Measurements from ENCODE around the gene RAB11FIP4.

DNA sequence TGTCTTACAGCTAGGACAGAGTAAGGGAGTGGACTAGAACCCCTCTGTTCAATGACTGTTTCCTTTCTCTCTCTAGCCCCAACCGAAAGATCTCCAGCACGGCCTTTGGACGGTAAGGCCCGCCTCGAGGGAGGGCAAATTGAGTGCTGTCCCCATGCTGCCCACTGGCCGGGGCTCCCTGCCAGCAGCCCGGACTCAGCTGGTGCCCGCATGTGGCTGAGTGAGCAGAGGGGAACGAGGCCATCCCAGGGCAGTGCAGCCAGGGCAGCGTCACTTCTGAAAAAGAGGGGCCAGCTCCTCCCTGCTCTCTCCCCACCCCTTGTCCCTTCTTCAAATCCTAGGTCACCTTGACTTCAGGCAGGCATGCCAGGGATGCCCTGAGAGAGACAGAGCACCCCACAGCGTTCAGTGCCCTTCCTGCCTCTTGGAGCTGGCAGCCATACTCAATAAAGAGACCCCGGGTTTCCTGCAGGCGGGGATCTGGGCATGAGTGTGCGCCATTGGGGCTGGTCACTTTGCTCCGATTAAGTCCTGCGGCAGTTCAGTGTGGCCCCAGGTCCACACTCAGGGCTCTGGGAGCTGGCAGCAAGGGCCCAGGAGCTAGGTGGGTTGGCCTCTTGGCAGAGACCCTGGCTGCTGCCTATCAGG lies 130.9 kb downstream of the RAB11FIP4 start:
- TF ChIP-seq POLR2AphosphoS5 (IDR thresholded peaks at IDR 0.05) (no peak), POLR2A (IDR thresholded peaks at IDR 0.05) (no peak), EP300 (IDR thresholded peaks at IDR 0.05) (no peak)
- TF ChIP-seq, protein P1, sequence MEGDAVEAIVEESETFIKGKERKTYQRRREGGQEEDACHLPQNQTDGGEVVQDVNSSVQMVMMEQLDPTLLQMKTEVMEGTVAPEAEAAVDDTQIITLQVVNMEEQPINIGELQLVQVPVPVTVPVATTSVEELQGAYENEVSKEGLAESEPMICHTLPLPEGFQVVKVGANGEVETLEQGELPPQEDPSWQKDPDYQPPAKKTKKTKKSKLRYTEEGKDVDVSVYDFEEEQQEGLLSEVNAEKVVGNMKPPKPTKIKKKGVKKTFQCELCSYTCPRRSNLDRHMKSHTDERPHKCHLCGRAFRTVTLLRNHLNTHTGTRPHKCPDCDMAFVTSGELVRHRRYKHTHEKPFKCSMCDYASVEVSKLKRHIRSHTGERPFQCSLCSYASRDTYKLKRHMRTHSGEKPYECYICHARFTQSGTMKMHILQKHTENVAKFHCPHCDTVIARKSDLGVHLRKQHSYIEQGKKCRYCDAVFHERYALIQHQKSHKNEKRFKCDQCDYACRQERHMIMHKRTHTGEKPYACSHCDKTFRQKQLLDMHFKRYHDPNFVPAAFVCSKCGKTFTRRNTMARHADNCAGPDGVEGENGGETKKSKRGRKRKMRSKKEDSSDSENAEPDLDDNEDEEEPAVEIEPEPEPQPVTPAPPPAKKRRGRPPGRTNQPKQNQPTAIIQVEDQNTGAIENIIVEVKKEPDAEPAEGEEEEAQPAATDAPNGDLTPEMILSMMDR (IDR thresholded peaks at IDR 0.05): no peak

Data from gastroesophageal sphincter (tissue), 3 donors.